ENCODE measurements around the gene LRRC3.

DNA sequence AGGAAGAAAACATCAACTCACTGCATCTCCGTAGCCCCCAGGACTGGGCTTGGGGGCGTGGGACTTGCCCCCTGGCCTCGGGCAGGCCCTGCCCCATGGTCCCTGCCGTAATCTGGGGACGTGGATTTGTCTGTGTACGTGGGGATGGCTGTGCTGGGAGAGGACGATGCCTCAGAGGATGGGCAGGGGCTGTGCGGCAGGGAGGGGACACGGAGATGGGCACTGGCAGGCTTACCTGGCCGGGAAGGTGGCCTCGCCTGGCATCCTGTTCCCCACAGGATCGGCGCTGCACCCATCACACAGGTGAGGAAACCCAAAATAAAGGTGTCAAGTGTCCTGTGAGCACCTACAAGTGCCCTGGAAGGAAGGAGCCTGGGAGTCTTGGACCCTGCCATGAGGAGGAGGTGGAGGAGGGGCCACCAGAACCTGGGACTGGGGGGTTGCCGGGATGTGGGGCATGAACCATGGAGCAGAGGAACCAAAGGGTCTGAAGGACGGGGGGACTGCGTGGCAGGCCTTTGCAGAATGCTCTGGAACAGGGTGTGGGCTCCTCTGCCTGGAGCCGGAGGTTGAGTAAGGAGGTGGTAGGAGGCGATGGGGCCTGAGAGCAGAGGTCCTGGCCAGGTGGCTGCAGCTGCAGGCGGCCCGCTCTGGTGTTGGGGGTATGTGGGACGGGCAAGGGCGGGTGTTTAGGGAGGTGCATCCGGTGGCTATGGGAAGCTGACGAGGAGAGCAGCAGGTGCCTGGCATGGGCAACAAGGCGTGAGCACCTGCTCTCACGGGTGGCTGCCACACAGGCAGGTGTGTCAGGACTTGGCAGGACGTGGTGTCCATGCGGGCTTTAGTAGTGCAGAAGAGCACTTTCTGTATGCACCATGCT lies 27.8 kb upstream of the LRRC3 start:
- no peak for TF ChIP-seq POLR2A (IDR thresholded peaks at IDR 0.05; ENCODE audit: low read depth, low read length)
- TF ChIP-seq, protein P1, sequence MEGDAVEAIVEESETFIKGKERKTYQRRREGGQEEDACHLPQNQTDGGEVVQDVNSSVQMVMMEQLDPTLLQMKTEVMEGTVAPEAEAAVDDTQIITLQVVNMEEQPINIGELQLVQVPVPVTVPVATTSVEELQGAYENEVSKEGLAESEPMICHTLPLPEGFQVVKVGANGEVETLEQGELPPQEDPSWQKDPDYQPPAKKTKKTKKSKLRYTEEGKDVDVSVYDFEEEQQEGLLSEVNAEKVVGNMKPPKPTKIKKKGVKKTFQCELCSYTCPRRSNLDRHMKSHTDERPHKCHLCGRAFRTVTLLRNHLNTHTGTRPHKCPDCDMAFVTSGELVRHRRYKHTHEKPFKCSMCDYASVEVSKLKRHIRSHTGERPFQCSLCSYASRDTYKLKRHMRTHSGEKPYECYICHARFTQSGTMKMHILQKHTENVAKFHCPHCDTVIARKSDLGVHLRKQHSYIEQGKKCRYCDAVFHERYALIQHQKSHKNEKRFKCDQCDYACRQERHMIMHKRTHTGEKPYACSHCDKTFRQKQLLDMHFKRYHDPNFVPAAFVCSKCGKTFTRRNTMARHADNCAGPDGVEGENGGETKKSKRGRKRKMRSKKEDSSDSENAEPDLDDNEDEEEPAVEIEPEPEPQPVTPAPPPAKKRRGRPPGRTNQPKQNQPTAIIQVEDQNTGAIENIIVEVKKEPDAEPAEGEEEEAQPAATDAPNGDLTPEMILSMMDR (conservative IDR thresholded peaks at IDR 0.05; ENCODE audit: low read depth, low read length), result no peak
- no peak for TF ChIP-seq NFE2L2 (IDR thresholded peaks at IDR 0.05; ENCODE audit: low read depth, low read length)
- no peak for TF ChIP-seq RAD21 (IDR thresholded peaks at IDR 0.05; ENCODE audit: low read length)
- no peak for TF ChIP-seq FOS (IDR thresholded peaks at IDR 0.05; ENCODE audit: low read depth, low read length)
- no peak for TF ChIP-seq CHD1 (IDR thresholded peaks at IDR 0.05; ENCODE audit: low read depth, low read length)
- TF ChIP-seq BHLHE40 (IDR thresholded peaks at IDR 0.05; ENCODE audit: low read depth, low read length), result no peak
- no peak for TF ChIP-seq RFX5 (IDR thresholded peaks at IDR 0.05; ENCODE audit: low read depth, low read length)
- TF ChIP-seq MAZ (IDR thresholded peaks at IDR 0.05; ENCODE audit: borderline replicate concordance, low read depth, low read length), result no peak
- TF ChIP-seq, protein P2, sequence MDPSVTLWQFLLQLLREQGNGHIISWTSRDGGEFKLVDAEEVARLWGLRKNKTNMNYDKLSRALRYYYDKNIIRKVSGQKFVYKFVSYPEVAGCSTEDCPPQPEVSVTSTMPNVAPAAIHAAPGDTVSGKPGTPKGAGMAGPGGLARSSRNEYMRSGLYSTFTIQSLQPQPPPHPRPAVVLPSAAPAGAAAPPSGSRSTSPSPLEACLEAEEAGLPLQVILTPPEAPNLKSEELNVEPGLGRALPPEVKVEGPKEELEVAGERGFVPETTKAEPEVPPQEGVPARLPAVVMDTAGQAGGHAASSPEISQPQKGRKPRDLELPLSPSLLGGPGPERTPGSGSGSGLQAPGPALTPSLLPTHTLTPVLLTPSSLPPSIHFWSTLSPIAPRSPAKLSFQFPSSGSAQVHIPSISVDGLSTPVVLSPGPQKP (IDR thresholded peaks at IDR 0.05; ENCODE audit: borderline replicate concordance, low read depth, low read length), result no peak
- TF ChIP-seq SMC3 (IDR thresholded peaks at IDR 0.05; ENCODE audit: low read depth, low read length), result no peak
- TF ChIP-seq CEBPB (IDR thresholded peaks at IDR 0.05; ENCODE audit: low read depth, low read length), result no peak

Data from IMR-90 (cell line).